B cell (primary cell): ENCODE measurements around the gene TLE5. TPM values are rescaled to one million over a fixed set of nuclear protein-coding genes. Genes with fewer than 3 reads are reported as not detected.
A peak's percentile ranks its signal among the peaks of the same experiment; 100 is the strongest.

Source experiments
- ATAC-seq: fragments of 200-7000 bp; cut with Tn5 transposase; one replicate; pipeline ENCODE4 v1.10.0; 2021; ENCODE audit warnings: low read depth, mild to moderate bottlenecking, moderate number of reproducible peaks, moderate library complexity
- CTCF ChIA-PET: fragments of 350-600 bp; sonication (Branson Sonifier 250); formaldehyde crosslinking; loops from one replicate; lab custom pipeline; 2021; ENCODE audit warnings: antibody characterized with exemption, inconsistent platforms; lab: Charles Lee
- POLR2A ChIA-PET: fragments of 350-600 bp; sonication (Branson Sonifier 250); formaldehyde crosslinking; loops from one replicate; lab custom pipeline; 2021; ENCODE audit warnings: antibody characterized with exemption; lab: Charles Lee
- DNase-seq: peaks from one replicate; pipeline ENCODE4 v3.0.0; 2013
- H2AFZ ChIP-seq: 2 replicates; pipeline ENCODE4 v1.6.1; 2012; ENCODE audit warnings: mild to moderate bottlenecking, low read depth, low read length; ENCODE audit not compliant: insufficient read depth, poor library complexity, severe bottlenecking
- H3K27ac ChIP-seq, 2 donors: 1 replicate in 1 of 2; 2 replicates in 1 of 2; pipeline ENCODE4 v1.5.1; 2012 to 2013; ENCODE audit warnings: low read length in 2 of 2, mild to moderate bottlenecking in 2 of 2, moderate library complexity in 1 of 2
- H3K27me3 ChIP-seq, 4 experiments: fragments of 200-600 bp in 1 of 4; sonication (generic) in 1 of 4; replicated peaks in 1 of 4; 1 replicate in 2 of 4; 2 replicates in 2 of 4; pipeline versions ENCODE4 v1.6.1 to v1.7.0; 2013 to 2016; ENCODE audit warnings: low read length in 3 of 4, mild to moderate bottlenecking in 2 of 4, mixed read lengths in 1 of 4, moderate library complexity in 1 of 4; ENCODE audit not compliant: insufficient read depth in 4 of 4, control insufficient read depth in 3 of 4; ENCODE audit errors: control extremely low read depth in 1 of 4
- H3K36me3 ChIP-seq, 2 experiments: replicated peaks in 1 of 2; 1 replicate in 1 of 2; 2 replicates in 1 of 2; pipeline versions ENCODE4 v1.6.1 to v1.7.1; 2013; ENCODE audit warnings: low read length in 1 of 2; ENCODE audit not compliant: insufficient read depth in 2 of 2, control insufficient read depth in 1 of 2; ENCODE audit errors: control extremely low read depth in 1 of 2, extremely low read depth in 1 of 2
- H3K4me1 ChIP-seq, 2 donors: fragments of 200-600 bp in 1 of 2; sonication (generic) in 1 of 2; 1 replicate in 1 of 2; 2 replicates in 1 of 2; pipeline versions ENCODE4 v1.5.1 to v1.6.1; 2013 to 2017; ENCODE audit warnings: low read length in 2 of 2; ENCODE audit not compliant: control insufficient read depth in 2 of 2, insufficient read depth in 2 of 2
- H3K4me2 ChIP-seq: replicated peaks from 2 replicates; pipeline ENCODE3; 2012; ENCODE audit warnings: mild to moderate bottlenecking, low read depth, low read length; ENCODE audit not compliant: poor library complexity, severe bottlenecking
- H3K4me3 ChIP-seq, 5 experiments: fragments of 200-600 bp in 1 of 5; sonication (generic) in 1 of 5; 1 replicate in 3 of 5; 2 replicates in 2 of 5; pipeline versions ENCODE4 v1.5.1 to v1.7.0; 2011 to 2016; ENCODE audit warnings: low read length in 4 of 5, mild to moderate bottlenecking in 4 of 5, low read depth in 2 of 5, control low read depth in 1 of 5, moderate library complexity in 1 of 5; ENCODE audit not compliant: insufficient read depth in 1 of 5; ENCODE audit errors: control extremely low read depth in 1 of 5, extremely low read depth in 1 of 5
- H3K79me2 ChIP-seq: fragments of 200-600 bp; sonication (generic); one replicate; pipeline ENCODE4 v1.6.0; 2016; ENCODE audit warnings: low read length; ENCODE audit not compliant: control insufficient read depth, insufficient read depth
- H3K9ac ChIP-seq: fragments of 200-600 bp; sonication (generic); 2 replicates; pipeline ENCODE4 v1.6.1; 2017; ENCODE audit warnings: mild to moderate bottlenecking, low read length, moderate library complexity
- H3K9me3 ChIP-seq, 3 donors: one replicate each; pipeline versions ENCODE4 v1.6.1 to v1.7.1; 2013; ENCODE audit warnings: low read length in 2 of 3; ENCODE audit not compliant: control insufficient read depth in 2 of 3, insufficient read depth in 1 of 3; ENCODE audit errors: control extremely low read depth in 1 of 3
- H4K20me1 ChIP-seq: 2 replicates; pipeline ENCODE4 v1.6.0; 2012; ENCODE audit warnings: mild to moderate bottlenecking, low read length; ENCODE audit not compliant: insufficient read depth, control insufficient read depth, poor library complexity, severe bottlenecking
- H3K27ac Mint-ChIP-seq: one replicate; pipeline ENCODE4 v1.8.0; 2021; ENCODE audit warnings: mixed read lengths
- H3K27me3 Mint-ChIP-seq: one replicate; pipeline ENCODE4 v1.8.0; 2021; ENCODE audit warnings: mixed read lengths
- H3K4me1 Mint-ChIP-seq: one replicate; pipeline ENCODE4 v1.8.0; 2021; ENCODE audit warnings: mixed read lengths
- H3K4me3 Mint-ChIP-seq: one replicate; pipeline ENCODE4 v1.8.0; 2021; ENCODE audit warnings: mixed read lengths
- H3K9me3 Mint-ChIP-seq: one replicate; pipeline ENCODE4 v1.8.0; 2022; ENCODE audit warnings: mixed read lengths; ENCODE audit not compliant: insufficient read depth
- EZH2 ChIP-seq: IDR thresholded peaks from 2 replicates; pipeline ENCODE4 v1.6.1; 2012; ENCODE audit warnings: borderline replicate concordance, low read depth, mild to moderate bottlenecking, moderate library complexity, low read length; ENCODE audit not compliant: insufficient read depth, poor library complexity, severe bottlenecking
- WGBS: methylation state at CpG from one replicate; pipeline ENCODE4 v1.1.5; 2013; ENCODE audit warnings: missing lambda C conversion rate; ENCODE audit not compliant: insufficient coverage; 5-methylcytosine and 5-hydroxymethylcytosine counted together
- intact Hi-C: fragments of 100-400 bp; cut with micrococcal nuclease; formaldehyde crosslinking; loops from one replicate; pipeline ENCODE4 v1.10.0; 2022
- polyA plus RNA-seq: library from polyadenylated mRNA; depleted of rRNA; stranded (reverse); fragments of >200 nt; gene quantifications from 2 replicates; pipeline ENCODE4 v1.2.3, GENCODE V29; 2012
- total RNA-seq, 2 donors: library from RNA; stranded (reverse); fragments of 120-200 nt in 1 of 2; gene quantifications; 1 replicate in 1 of 2; 2 replicates in 1 of 2; pipeline versions ENCODE4 v1.2.3 to v1.2.4, GENCODE V29; 2013 to 2022
- TF ChIP-seq, protein P1 (sequence below): fragments of 200-600 bp; IDR thresholded peaks from one replicate; pipeline ENCODE4 v1.8.0; 2022; ENCODE audit warnings: antibody characterized with exemption, mild to moderate bottlenecking

Gene TLE5
- total and polyA plus RNA-seq, 2 donors (not counting 1 experiment from before 2014, with no cell fraction given) = 697 to 1,132 TPM

DNA sequence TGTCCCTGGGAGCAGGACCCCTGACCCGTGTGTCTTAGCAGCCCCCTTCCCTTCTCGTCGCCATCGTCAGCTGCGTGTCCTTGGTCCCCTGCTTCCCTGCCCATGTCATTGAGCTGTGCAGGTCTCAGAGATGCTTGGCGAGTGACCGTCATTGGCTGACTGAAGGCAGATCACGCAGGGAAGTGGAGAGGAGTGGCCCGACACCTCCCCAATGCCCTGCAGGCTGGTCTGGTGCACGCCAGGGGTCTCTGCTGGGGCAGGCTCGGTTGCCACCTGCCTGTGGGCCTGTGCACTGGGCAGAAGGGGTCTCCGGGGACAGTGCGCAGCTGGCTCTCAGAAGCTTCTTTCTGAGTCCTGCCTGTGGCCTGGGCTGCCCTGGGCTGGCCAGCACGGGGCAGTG is 38.0 kb upstream of the TLE5 start:
- Mint-ChIP-seq H3K27ac (no peak overlapping the region), H3K4me3 (no peak overlapping the region), H3K9me3 (no peaks in the 10 kb centered on the region), H3K27me3 (peaks cover 8% of the 10 kb centered on the region), H3K4me1 (peaks cover 34% of the 10 kb centered on the region)
- no peak overlapping the region for H3K4me3 ChIP-seq
- TF ChIP-seq EZH2 = no peak
- TF ChIP-seq, protein P1, sequence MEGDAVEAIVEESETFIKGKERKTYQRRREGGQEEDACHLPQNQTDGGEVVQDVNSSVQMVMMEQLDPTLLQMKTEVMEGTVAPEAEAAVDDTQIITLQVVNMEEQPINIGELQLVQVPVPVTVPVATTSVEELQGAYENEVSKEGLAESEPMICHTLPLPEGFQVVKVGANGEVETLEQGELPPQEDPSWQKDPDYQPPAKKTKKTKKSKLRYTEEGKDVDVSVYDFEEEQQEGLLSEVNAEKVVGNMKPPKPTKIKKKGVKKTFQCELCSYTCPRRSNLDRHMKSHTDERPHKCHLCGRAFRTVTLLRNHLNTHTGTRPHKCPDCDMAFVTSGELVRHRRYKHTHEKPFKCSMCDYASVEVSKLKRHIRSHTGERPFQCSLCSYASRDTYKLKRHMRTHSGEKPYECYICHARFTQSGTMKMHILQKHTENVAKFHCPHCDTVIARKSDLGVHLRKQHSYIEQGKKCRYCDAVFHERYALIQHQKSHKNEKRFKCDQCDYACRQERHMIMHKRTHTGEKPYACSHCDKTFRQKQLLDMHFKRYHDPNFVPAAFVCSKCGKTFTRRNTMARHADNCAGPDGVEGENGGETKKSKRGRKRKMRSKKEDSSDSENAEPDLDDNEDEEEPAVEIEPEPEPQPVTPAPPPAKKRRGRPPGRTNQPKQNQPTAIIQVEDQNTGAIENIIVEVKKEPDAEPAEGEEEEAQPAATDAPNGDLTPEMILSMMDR = no peak
- WGBS = 81% methylated on average over 14 of the region's 14 CpGs
- H4K20me1 ChIP-seq = peaks cover 41% of the 10 kb centered on the region
- H3K9ac ChIP-seq = no peak overlapping the region
- H3K4me1 ChIP-seq = peaks cover 32 to 49% of the 10 kb centered on the region in 2 donors
- ATAC-seq = no peak
- ChIA-PET CTCF (interaction anchor here (0.7 to 12.5 kb wide), 3 partner anchors 8 to 138 kb away, joined by 3 to 281 read pairs (median 9); no protein-coding TSS in a partner anchor), POLR2A (no interaction called here)
- no peak overlapping the region for H2AFZ ChIP-seq
- peaks cover 0 to 19% (median 8%) of the 10 kb centered on the region in 4 experiments for H3K27me3 ChIP-seq
- no peak overlapping the region for H3K27ac ChIP-seq
- intact Hi-C loops = no loop called here
- peaks cover 58% of the 10 kb centered on the region for H3K79me2 ChIP-seq
- H3K36me3 ChIP-seq = no peaks in the 10 kb centered on the region
- peaks cover 0 to 2% (median 0%) of the 10 kb centered on the region in 3 donors for H3K9me3 ChIP-seq
- no peak overlapping the region for H3K4me2 ChIP-seq
- DNase-seq = no peak

DNA sequence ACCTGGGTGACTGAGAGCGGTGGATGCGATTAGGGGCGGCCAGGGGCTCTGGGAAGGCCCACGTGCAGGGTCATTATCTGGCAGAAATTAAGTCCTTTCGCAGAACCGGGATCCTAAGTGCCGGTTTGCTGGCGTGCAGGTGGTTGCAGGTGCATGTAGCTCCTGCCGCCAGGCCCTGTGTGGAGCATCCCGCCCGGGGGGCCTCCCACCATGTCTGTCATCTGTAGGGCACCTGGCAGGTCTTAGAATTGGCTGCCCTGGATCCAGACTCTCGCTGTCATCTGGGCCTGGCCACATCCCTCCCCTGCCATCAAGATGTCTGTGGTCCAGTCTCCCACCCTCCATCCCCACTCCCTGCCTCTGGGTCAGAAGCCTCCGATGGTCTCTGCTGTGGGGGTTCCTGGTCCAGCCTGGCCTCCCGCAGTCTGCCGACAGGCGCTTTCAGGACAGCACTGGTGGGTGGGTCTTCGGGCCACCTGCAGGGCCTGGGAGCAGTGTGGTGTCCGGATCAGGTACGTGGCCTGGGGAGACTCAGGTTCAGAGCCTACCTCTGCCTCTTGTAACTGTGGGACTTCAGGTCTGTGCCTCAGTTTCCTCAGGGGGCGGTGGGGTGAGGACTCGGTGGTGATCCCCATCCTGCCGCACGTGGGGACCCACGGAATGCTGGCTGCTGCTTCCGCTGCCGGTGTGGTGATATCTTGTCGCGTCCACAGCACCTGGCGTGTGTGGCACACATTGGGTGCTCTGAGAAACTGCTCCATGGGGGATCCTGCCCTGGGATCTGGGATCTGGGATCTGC is 37.3 kb upstream of the TLE5 start:
- intact Hi-C loops = no loop called here
- Histone ChIP-seq H3K4me3 (peak overlapping the region in 3 of 5 experiments; percentile 6 to 27 (median 12)), H3K4me1 (peaks cover 39 to 54% of the 10 kb centered on the region in 2 donors), H3K27ac (no peak overlapping the region), H3K36me3 (no peaks in the 10 kb centered on the region), H3K27me3 (peaks cover 0 to 24% (median 10%) of the 10 kb centered on the region in 4 experiments), H3K79me2 (peaks cover 57% of the 10 kb centered on the region), H4K20me1 (peaks cover 46% of the 10 kb centered on the region), H3K4me2 (peak overlapping the region; percentile 80), H3K9me3 (peaks cover 0 to 2% (median 0%) of the 10 kb centered on the region in 3 donors), H3K9ac (no peak overlapping the region), H2AFZ (peak overlapping the region; percentile 17)
- H3K27ac Mint-ChIP-seq = no peak overlapping the region
- DNase-seq (no peak), ATAC-seq (no peak)
- peaks cover 8% of the 10 kb centered on the region for H3K27me3 Mint-ChIP-seq
- WGBS = 93% methylated on average over 27 of the region's 29 CpGs
- H3K4me3 Mint-ChIP-seq = peak overlapping the region; percentile 82
- ChIA-PET POLR2A (no interaction called here), CTCF (interaction anchor here (0.9 to 1.7 kb wide), 6 partner anchors 9 to 149 kb away, joined by 3 to 10 read pairs (median 4); no protein-coding TSS in a partner anchor)
- TF ChIP-seq, protein P1 = no peak
- TF ChIP-seq EZH2 = no peak
- H3K4me1 Mint-ChIP-seq = peaks cover 37% of the 10 kb centered on the region
- no peaks in the 10 kb centered on the region for H3K9me3 Mint-ChIP-seq
